HG03139 (cell line): ENCODE results near the gene FAT1.

Experiments
- ATAC-seq: cut with Tn5 transposase; IDR thresholded peaks from one replicate; pipeline ENCODE4 v1.9.1; 2021; ENCODE audit not compliant: unreplicated experiment

Gene FAT1

DNA sequence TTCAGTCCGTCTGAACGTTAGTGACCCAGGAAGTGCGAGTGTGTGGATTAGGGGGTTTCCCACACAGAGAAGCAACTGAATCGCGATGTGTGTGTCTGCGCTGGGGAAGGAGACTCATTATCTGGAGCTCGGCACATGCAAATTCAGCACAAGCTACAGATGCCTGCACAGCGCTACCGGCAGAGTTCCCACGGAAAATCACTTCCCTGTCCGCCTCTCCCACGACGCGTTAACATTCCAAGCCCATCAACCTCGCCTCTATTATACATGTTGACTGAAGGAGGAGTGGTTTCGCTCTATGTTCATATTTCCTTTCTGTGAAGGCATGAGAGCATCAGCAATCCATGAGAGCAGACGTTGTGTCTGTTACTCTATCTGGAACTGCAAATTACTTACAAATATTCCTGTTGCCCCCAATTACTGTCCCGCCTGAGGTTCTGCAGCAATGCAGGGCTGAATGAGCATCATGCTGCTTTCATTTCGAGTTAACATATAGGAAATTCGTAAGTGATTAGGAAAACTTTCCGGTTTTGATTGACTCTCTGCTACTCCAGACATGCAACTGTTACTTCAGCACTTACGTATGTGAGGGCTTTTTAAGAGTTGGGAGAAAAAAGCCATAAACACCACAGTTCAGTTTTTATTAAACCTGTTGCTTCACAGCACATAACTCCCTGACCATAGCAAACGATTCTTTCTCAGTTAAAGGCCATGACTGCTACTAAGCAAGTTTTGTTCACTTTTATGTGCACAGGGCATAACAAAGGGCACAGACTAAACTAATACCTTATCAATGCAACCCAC, 153.3 kb downstream of the FAT1 start:
- ATAC-seq: no peak

DNA sequence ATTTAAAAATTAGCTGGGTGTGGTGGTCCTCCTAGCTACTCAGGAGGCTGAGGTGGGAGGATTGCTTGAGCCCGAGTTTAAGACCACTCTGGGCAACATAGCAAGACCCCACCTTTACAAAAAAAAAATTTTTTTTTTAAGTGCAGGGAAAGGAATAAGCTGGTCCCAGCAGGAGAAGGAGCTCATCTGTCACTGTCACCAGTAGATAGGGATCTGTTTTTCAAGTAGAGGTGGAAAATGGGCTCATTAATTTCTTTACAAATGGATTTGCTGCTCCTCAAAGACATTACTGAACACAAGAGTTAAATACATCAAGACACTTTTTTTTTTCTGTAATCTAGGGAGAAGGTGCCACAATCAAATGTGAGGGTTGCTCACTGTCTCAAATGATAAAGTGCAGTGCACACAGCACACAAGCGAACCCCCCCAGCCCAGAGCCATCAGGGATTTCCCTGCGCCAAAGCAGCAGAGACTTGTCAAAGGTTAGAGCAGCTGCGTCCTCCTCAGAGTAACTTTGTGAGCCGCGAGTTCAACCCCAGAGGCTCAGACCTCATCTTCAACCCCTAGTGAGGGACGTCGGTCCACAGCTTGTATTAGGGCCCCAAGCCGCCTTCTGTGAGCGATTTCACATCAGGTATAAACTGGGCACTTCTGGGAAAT, 154.0 kb downstream of the FAT1 start:
- ATAC-seq: no peak

DNA sequence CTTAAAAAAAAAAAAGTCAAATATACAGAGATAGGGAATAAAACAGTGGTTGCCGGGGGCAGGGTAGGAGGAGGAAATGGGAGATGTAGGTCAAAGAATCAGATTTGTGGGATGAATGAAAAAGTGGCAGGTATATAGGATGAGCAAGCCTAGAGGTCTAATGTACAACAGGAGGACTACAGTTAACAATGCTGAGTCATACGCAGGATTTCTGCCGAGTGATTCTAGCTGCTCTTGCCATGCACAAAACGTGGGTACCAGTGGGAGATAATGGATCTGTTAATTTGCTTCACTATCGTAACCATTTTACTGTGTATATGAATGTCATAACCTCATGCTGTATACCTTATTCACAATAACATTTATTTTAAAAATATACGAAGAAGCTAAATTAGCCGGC, 157.6 kb downstream of the FAT1 start:
- no peak for ATAC-seq

DNA sequence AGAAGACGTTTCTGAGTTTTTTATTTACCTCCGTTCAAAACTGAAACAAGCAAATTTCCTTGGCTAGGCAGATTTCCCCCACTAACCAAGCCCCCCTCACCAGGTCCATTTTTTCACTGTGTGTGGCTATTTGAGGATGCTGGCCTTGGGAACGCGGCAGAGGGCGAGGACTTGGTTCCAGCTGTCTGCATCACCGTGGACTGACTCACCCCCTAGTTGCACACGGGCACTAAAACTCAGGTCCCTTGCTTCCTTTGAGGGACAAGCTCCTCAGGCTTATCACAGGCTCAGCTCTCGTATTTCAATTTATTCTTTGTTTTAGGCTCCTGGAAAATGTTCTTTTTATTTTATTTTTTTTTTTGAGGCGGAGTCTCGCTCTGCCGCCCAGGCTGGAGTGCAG, 159.9 kb downstream of the FAT1 start:
- no peak for ATAC-seq

DNA sequence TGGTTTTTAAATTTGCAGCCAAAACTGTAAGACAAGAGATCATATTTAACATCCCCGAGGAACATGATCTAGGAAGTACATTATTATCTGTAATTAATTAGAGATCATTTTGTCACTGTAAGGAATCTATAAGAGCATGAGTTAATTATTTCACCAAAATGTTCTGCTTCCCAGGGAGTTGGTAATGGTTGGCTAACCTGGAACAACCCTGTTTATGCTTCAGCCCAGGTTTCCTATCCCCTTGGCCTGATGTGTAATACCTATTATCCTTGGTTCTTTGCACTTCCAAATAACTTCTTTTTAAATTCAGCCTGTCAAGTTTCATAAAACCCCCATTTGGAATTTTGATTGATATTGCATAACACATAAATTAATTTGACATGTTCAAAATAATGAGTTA, 161.9 kb downstream of the FAT1 start:
- no peak for ATAC-seq

DNA sequence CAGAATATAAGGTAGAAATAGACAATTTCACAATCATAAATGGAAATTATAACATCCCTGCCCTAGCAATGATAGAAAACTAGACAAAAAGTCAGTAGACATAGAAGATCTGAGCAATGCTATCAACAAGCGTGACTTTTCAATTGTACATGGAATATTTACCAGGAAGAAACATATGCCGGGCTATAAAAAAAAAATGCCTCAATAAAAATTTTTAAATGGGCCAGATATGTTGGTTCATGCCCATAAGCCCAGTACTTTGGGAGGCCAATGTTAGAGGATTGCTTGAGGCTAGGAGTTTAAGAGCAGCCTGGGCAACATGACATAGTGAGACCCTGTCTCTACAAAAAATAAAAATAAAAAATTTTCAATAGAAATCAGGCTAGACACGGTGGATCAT, 163.0 kb downstream of the FAT1 start:
- ATAC-seq: no peak

DNA sequence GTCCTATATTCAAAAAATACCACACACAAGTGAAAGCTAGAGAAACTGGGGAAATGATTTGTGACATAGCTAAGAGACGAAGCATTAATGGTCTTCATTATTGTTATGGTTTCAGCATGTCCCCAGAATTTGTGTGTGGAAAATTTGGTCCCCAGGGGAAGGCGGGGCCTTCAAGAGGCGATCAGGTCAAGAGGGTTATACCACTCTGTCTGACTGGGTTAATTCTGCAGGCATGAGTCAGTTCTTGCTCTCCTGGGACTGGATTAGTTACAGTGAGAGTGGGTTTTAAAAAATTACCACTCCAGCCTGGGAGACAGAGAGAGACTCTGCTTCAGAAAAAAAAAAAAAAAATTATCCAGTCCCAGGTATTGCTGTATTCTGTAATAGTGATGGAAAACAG, 166.2 kb downstream of the FAT1 start:
- no peak for ATAC-seq

DNA sequence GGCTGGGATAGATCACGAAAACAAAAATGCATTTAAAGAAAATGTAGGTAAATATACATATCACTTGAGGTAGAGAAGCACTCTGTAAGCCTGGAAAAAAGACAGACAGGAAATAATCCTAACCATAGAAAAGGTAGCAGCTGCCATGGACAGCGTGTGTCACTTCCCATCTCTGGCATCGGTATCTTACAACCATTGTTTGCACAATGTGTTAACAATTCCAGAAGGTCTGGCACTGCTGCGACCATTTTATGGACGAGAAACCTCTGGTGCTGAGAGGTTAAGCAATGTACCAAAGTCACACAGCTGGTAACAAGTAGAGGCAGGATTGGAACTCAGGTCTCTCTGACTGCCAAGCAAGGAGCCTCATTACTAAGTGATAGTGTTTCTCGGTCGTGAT, 166.6 kb downstream of the FAT1 start:
- no peak for ATAC-seq

DNA sequence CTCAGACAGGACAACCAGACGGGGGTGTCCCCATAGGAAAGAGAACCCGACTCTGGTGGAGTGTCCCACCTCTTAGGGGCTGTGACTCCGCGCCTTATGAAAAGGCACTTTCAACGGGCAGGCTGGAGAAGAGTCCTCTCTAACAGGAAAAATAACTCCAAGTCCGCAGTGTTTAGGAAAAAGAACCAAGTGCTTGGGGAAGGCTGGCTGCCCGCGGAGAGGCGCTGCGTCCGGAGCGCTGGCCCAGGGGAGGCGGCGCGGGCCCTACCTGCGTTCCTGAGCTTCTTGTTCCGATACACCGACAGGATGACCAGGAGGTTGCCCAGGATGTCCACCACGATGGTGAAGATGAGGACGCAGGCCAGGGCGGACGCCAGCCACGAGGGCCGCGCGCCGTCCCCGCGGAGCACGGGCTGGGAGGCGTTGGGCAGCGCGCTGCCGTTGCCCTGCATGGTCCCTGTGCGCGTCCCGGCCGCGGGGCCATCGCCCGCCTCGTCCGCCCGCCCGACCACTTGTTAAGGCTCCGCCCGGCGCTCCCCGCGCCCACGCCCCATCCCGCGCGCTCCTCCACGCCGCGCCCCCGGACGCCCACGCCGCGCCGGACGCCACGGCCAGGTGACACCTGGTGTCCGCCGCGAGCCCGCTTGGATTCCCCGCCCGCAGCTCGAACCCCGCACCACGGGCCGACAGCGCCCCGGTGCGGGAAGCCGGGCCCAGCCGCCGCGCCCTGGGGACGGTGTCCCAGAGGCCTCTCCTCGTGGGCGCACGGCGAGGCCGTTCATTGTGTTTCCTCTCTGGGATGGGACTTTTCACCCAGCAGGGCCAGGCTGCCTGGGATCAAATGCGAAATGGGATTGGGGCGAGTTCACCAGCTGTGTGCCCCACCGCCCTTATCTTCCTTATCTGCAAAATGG, 168.5 kb downstream of the FAT1 start, which contains the start of gene MTNR1A:
Gene MTNR1A (minus strand): TSS at position 654 of the 914 bp plus-strand sequence. CDS start 202 bp downstream, at position 452.
- ATAC-seq: no peak

DNA sequence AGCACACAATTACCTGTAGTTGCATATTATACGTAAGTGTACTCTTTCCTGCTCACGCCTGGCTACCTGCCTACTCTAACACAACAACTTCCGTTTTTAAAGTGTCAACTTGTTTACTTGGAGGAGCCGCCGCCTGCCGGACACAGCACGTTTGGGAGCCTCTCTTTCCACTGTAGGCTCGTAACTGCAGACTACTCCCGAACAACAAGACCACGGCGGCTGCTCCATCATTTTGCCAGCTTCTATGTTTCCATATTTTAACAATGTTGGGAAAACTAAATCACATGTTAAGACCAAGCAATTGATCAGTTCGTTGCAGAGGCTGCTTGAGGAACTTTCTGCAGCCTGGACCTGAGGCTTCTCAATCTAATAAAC, 169.1 kb downstream of the FAT1 start:
- ATAC-seq: no peak

DNA sequence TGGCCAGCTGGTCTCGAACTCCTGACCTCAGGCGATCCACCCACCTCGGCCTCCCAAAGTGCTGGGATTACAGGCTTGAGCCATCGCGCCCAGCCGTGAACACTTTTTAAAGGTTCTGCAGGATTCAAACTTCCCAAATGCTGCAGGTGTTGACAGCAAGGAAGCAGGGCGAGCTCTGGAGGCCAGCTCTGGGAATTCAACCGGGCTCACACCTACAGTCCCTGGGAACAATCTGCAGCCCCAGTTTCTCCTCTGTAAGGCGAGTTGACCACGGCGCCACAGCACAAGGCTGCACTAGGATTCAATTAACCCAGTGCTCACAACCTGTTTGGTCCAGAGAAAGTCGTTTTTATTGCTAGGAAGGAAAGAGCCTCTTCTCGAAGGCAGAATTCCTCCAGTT, 169.9 kb downstream of the FAT1 start:
- ATAC-seq: no peak

DNA sequence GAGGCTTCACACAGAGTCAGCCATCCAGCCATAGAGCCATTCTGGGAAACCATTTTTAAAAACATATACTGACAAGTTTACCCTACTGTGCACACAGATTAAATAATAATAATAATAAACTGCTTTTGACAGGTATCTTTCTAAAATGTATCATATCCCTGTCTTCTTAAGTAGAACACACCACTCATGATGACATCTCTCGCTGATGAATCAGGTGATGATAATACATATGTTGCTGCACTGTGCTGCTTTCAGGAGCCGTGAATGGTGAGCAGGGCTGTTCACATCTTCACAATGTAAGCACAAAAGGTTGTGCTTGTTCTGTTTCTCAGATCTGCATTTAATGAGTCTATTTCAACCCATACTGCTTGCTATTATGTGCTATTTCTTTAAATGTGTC, 171.8 kb downstream of the FAT1 start:
- ATAC-seq: no peak

DNA sequence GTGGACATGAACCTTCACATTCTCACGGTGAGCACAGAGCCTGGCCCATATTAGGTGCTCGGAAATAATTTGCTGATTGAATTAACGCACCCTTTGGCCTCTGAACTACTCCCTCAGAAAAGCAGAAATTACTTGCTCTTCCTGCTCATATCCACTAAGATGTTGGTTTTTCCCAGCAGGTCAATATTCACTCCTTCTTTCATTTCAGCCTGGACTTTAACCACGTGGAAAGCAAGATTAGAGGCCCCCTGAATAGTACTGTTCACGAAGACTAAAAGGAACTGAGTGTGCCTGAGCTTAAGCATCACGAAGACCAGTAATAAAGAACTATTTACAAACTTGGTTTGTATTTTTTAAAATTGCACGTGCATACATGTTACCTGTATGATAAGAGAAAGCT, 178.2 kb downstream of the FAT1 start:
- no peak for ATAC-seq

DNA sequence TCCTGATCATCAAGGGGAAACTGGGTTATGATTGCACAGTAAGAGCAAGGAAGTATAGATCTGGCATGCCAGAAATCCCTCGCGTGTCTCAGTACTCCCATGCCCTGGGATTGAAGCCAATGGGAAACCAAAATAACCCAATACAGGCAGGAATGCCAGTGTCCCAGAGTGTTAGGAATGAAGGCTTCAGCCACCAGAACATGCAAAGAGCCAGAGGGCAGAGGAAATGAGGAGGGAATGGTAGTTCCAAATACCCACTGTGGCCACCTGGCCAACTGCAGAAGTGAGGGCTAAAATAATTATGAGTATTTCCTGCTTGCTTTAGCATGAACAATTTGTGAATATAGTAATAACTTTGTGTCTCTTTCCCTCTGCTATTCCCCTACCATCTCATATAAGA, 180.4 kb downstream of the FAT1 start:
- no peak for ATAC-seq

DNA sequence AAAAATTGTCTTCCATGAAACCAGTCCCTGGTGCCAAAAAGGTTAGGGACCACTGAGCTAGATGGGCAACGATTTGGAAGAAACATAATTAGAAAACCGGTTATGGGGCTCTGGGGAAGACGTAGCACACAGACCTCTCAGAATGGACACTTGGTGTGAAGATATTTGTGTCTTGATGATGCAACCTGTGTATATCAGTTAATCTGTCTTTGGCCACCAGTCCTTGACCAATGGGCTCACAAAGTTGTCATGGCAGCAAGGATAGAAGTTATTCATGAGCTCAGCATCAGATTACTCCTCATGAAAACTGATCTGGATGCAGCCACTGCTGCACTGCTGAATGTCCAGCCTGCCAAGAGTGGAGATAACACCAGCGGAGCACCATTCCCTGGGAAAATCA, 181.9 kb downstream of the FAT1 start:
- no peak for ATAC-seq

DNA sequence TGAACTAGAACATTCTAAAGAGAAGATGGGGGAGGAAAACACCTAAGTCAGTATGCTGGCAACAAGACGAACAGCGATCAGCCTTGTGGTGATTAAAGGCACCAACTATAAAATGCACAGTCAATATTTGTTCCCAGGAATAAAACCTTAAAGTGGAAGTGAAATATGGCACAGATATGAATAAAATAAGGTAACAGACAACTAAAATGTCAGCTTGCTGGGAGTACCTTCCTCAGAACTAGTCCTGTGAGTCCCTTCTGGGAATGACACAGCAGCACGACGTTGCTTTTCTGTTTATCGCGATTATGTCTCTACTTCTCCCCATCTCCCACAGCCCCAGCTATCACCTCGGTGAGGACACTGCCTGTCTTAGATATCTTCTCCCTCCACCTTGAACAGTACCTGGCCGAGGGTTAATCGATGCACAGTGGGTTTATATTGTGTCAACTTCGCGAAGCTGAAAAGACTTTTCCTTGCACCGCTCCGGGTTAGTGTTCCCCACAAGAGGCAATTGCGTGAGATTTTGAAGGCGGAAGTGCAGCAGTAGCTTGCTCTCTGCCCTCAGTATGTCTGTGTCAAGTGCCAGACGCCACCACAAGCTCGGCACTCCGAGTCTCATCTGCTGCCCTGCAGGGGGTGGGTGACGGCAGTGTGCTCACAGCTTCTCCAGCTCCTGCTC, 185.7 kb downstream of the FAT1 start:
- no peak for ATAC-seq
